GM12892 (cell line): ENCODE measurements around the gene TSPAN14.
"Not testable (repeated sequence)": the region's sequence is repeated elsewhere in the genome, so short reads cannot be mapped to it uniquely, and the experiment has no call there.

Experiments
- DNase-seq: peaks from one replicate; pipeline ENCODE4 v3.0.0; 2011; ENCODE audit not compliant: insufficient read length
- FAIRE-seq: peaks from 2 replicates; lab custom pipeline; 2011; peaks lifted over from hg19 to GRCh38; lab: Jason Lieb, UNC
- POLR2A ChIP-seq: IDR thresholded peaks from 2 replicates; pipeline ENCODE4 v1.6.1; 2011; ENCODE audit warnings: low read depth, low read length, control low read depth
- POLR2AphosphoS5 ChIP-seq: IDR thresholded peaks from 2 replicates; pipeline ENCODE4 v1.6.1; 2011; ENCODE audit warnings: low read depth, low read length, control low read depth
- TAF1 ChIP-seq: IDR thresholded peaks from 2 replicates; pipeline ENCODE4 v1.6.1; 2011; ENCODE audit warnings: low read depth, mild to moderate bottlenecking, control low read depth, low read length, borderline replicate concordance

The TSPAN14 gene

GRCh38 chr10:80530816-80531215 lies 76.7 kb downstream of the TSPAN14 start:
- TF ChIP-seq POLR2A = no peak
- TF ChIP-seq TAF1 = no peak
- TF ChIP-seq POLR2AphosphoS5 = no peak
- FAIRE-seq = no peak
- no peak for DNase-seq

GRCh38 chr10:80532571-80532970 lies 78.5 kb downstream of the TSPAN14 start:
- no peak for DNase-seq
- no peak for FAIRE-seq
- TF ChIP-seq POLR2A = no peak
- TF ChIP-seq POLR2AphosphoS5 = no peak
- no peak for TF ChIP-seq TAF1

GRCh38 chr10:80534059-80534458 lies 79.9 kb downstream of the TSPAN14 start:
- not testable (repeated sequence) for FAIRE-seq, DNase-seq

- not testable (repeated sequence) for DNase-seq, FAIRE-seq
These were observed 80.5 kb downstream of the TSPAN14 start for GRCh38 chr10:80534646-80535045.

- peak; percentile 69; the same call in 1 of the 2 replicates for TF ChIP-seq POLR2AphosphoS5
- peak; percentile 21; the same call in 1 of the 2 replicates for TF ChIP-seq TAF1
- peak; percentile 72; the same call in 1 of the 2 replicates for TF ChIP-seq POLR2A
- peak; percentile 76 for FAIRE-seq
- DNase-seq = peak; percentile 91
These were observed 81.7 kb downstream of the TSPAN14 start for GRCh38 chr10:80535671-80536360.

GRCh38 chr10:80536361-80536835 lies 82.3 kb downstream of the TSPAN14 start:
- DNase-seq (no peak), FAIRE-seq (peak; percentile 24)
- no peak for TF ChIP-seq POLR2A
- TF ChIP-seq TAF1 = no peak
- TF ChIP-seq POLR2AphosphoS5 = no peak

GRCh38 chr10:80537086-80537735 lies 83.1 kb downstream of the TSPAN14 start:
- TF ChIP-seq TAF1 (no peak), POLR2A (no peak), POLR2AphosphoS5 (no peak)
- DNase-seq (no peak), FAIRE-seq (no peak)

GRCh38 chr10:80537736-80538480 lies 83.8 kb downstream of the TSPAN14 start, which contains the start of gene SH2D4B:
Gene SH2D4B (plus strand): TSS chr10:80537902. CDS start chr10:80538332, 430 bp downstream.
- FAIRE-seq (no peak), DNase-seq (no peak)
- TF ChIP-seq TAF1 (no peak), POLR2AphosphoS5 (no peak), POLR2A (no peak)

- FAIRE-seq (no peak), DNase-seq (no peak)
- TF ChIP-seq POLR2A (no peak), POLR2AphosphoS5 (no peak), TAF1 (no peak)
These were observed 84.5 kb downstream of the TSPAN14 start for GRCh38 chr10:80538481-80539185.

GRCh38 chr10:80539421-80540031 lies 85.4 kb downstream of the TSPAN14 start:
- TF ChIP-seq TAF1 = no peak
- TF ChIP-seq POLR2AphosphoS5 = no peak
- no peak for TF ChIP-seq POLR2A
- FAIRE-seq (peak; percentile 61), DNase-seq (no peak)

GRCh38 chr10:80540136-80540535 lies 86.0 kb downstream of the TSPAN14 start:
- FAIRE-seq (no peak), DNase-seq (no peak)
- TF ChIP-seq TAF1 (no peak), POLR2AphosphoS5 (no peak), POLR2A (no peak)
